Measurements from ENCODE around the gene DIO3.

Gene DIO3

DNA sequence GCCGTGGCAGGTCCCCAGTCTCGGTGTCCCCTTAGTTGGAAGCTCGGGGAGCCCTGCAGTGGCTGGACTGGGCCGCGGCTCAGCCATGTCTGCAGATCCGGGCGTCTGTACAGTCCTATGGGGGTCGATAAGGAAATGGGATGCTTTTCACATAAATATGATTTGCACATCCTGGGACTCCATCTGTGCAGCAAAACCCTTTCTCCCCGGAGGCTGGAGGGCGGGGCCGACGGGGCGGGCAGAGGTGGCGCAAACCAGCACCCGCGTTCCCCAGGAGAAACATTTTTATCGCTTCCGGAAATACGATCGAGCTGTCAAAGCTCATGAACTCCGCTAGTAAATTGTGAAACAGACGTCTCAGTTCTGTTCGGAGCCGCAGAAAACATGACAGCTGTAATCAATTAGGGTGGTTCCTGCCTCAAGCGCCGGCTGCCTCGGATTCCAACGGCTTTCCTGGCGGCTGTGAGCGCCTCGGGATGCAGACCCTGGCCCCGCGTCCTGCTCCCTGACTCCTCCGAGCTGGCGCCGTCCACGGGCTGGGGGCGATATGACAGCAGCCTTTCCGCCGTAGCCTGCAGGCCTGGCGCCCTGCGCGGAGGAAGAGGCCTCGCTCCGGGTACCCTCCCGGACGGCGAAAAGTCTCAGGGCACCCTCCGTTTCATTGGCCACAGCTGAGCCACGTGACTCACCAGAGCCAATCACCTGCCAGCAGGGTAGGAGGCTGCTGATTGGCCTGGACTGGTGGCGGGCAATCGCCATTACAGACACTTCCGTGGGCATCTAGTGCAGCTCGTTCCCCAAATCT, 23.0 kb downstream of the DIO3 start:
- DNase-seq, result no peak

DNA sequence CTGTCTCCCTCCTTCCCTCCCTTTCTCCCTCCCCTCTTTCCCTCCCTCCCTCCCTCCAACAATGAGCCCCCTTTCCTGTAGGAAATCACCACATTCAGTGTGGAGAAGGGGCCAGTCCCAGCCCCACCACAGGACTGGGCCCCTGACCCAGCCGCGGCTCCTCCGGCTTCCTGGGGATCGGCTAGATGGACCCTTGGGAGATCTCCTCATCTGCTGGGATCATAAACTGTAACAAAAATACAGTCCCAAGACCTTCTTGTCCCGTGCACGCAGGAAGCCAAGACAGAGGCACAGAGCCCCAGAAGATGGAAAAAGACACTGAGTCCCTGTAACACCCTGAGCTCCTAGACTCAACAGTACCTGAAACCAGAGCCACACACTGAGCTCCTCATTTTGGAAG, 23.9 kb downstream of the DIO3 start:
- DNase-seq, result no peak

DNA sequence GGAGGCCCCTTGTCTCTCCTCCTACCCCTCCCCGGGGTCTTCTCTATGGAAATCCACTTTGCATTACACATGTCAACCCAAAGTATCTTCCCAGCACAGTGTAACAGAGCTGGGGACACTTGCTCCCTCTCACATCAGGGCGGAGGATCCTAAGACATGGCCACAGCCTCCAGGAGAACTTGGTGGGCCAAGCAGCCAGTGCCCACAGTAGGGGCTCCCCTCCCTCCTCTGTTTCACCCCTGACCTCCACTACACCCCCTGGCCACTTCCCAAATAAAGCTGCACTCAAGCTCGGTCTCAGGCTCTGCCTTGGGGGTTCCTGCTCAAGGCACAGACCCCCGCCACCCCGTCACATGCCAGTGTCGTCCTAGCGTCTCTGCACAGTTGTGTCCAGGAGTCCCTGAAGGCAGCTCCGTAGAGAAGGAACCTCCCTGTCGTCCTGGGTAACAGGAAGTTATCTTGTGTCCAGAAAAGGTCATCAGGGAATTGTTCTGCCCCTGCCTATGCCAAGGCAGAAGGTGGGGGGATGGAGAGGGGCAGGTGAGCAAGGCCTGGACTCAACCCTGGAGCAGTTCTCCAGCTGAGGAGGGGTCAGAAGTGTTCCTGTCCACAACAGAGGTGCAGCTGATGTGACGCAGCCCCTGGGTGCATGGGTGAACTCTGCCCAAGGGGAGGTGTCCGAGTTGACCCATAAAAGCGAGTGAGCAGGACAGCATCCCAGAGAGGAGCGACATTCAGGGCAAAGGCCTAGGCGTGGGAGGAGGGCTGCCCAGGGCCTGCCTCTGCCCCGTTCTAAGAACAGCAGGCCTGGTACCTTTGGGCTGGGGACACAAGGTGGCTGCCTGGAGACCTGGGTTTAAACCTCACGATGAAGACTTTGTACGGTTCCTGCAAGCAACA, 25.5 kb downstream of the DIO3 start:
- DNase-seq, result no peak

DNA sequence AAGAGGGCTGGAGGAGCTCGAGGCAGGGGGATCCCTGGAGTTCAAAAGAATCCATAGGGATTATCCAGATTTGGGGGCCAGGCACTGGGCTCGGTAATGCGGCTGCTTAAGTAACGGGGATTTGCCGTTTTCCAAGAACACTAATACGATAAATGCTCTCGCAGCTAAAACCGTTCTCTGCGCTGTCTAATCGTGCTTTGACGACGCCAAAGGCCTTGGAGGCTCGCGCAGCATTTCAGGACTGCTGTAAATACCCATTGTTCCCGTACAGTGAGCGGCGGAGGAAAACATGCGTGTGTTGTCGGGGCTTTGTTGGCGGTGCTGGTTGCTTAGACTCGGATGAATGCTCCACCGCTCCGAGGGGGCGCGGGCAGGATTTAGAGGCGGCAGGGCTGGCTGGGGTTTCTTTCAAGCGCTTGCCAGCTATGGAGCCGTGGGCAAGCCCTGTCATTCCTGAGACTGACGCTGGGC, 26.2 kb downstream of the DIO3 start:
- DNase-seq, result no peak

DNA sequence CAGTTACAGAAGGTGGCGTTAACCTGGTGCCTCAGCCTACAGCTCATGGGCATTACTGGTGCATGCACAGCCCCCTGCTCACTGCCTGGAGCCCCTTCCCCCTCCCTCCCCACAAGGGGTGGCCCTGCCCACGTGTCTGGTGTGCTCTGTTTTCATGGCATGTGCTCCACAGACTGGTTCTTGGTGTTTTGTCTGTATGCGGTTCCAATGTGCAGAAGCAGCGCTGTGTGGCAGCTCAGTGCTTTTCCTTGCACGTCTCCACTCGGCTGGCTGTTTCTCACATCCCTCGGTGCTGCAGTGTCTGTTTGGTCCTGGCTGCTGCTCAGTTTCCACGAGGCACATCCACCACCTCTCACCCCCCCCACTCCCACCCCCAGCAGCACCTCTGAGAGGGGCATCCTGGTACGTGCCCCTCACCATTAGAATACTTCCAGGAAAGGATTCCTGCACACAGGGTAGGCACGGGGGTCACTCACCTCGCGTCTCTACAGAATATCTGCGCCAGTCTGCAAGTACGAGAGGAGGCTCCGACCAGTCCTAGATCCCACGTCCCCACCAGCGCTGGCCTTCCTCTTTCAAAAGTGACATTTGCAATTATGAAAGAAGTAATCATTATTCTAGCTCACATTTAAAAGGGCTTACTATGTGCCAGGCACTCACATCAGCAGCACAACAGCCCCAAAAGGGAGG, 27.1 kb downstream of the DIO3 start:
- DNase-seq, result no peak

DNA sequence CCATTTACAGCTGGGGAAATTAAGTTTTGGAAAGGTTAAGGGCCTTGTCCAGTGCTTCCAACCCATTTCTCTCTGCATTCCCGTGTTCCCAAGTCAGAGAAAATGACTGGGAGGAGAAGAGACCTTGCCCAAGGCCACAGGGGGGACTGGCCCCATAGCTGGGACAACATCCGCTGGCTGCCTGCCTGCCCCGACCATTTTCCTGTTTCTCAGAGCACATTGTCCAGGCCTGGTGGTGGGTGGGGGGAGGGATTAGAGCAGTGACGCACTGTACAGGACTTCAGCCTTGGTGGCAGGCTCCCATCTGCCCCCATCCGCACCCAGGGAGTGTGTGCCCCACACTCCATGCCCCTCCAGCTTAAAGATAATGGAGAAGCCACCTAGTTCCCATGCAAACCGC, 27.7 kb downstream of the DIO3 start:
- DNase-seq, result no peak

DNA sequence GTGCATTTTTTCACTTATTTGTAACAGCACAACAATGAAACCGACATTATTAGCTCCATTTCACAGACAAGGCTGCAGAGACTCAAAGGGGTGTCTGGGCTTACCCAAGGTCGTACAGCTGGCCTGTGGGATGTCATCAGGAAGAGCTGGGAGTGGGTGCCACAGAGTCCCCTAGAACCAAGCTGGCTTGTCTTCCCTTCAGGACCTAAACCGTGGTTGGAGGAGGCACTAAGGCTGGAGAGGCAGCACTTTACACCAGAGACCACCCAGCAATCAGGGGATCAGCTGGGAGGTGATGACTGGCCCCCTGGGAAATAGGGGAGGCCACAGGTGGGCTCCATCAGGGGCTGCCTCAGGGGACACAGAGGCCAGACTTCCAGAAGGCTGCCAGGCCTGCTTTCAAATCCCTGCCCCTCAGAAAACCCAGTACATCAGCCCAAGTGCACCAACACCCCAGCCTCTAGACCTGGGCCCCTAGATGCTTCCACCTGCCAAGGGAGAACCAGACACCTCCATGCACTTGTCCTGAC, 28.3 kb downstream of the DIO3 start:
- no peak for DNase-seq

DNA sequence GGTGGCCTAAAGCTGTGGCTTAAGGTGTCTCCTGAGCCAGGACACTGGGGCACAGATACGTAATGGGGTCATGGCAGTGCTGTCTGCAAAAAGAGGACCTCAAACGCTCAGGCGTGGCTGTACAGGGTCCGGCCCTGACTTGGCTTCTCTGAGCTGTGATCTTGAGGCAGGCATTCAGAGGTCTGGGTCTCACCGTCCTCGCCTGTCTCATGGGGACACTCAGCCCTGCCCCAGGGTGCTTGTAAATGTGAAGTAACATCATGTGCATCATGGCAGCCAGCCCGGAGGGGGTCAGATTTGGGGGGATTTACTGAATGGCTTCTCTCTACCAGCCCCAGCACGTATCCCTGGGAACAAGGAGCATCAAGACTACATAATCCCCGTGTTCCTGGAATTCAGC, 28.8 kb downstream of the DIO3 start:
- no peak for DNase-seq

DNA sequence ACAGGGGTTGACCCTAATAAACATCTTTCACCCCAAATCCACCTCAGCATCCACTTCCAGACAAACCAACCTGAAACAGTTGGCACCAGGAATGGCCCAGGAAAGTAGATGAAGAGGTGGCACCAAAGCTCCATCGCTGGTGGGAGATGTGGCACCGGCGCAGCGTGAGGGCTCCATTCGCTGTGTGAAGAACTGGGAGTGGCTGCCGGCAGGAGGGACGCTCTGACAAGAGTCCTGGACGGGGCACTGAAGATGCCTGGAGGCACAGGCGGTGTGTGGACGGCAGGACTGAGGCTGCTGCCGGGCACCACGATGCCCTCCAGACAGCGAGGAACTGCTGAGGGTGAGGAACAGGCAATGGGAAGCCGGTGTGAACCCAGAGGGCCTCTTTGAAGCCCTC, 29.3 kb downstream of the DIO3 start:
- no peak for DNase-seq

DNA sequence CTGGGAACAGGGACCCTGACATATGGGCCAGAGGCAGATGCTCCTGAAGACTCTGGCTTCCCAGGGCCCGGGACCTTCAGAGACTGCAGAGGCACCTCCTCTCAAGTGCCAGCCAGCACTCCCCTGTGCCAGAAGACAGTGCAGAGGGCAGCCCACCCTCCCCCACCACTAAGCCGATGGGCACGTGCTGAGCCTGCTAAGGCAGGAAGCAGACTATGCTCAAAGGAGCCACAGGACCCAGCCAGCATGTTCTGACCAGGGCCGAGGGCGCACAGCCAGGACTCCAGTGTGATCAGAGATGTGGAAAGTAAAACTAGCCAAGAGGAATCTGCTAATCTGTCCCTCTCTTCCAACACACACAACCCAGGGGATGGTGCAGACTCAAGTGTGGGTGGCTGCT, 29.8 kb downstream of the DIO3 start:
- DNase-seq, result no peak

DNA sequence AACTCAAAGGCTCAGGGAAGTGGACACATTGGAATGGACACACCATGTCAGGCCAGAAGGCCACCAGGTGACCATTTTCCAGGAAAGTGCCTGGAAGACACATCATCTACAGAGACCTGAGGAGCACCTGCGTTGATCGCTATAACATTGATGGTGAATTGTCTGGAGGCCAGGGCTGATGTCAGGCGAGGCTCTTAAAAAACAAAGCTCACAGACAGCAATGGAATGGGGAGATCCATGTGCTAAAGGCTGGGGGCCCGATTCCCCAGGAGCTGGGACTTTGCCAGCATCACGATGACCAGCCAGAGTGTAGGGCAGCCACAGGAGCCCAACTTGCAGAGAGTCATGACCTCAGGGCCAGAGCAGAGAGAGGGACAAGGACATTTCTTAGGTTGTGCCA, 30.3 kb downstream of the DIO3 start:
- no peak for DNase-seq

DNA sequence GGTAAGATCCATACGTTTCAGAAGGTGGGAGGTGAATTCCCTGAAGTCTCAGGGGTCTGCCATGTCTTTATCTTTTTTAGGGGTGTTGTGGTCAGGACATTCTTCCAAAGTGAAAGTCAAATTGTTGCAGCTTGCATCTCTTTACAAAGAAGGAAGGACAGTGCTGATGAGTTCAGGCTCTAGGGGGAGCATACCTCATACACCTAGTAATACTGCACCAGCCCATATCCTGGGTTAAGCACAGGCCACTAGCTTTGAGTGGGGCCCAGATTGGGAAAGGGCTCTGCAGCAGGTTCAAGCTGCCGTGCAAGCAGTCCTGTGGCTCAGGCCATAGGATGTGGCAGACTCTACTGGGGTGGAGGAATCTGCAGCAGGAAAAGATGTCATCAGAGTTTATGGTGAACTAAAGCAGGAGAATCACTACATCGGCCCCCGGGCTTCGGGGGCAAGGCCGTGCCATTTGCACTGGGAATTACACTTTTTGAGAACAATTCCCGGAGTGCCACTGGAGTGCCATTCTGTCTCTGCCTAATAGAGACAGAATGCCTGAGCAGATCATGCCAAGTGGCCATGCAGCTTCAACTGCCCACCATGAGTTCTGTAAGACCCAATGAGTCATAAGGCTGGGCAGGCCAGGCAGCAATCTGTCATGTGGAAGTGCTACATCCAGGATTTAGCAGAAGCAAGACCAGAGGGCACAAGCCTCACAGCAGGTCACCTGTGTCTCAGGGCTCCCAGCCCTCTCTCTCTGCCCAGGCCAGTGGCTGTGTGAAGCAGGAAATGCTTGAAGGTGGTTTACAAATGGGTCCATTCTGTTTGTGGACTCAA, 32.3 kb downstream of the DIO3 start:
- DNase-seq, result peak in 2 of 3 donors; percentile 7 to 17

DNA sequence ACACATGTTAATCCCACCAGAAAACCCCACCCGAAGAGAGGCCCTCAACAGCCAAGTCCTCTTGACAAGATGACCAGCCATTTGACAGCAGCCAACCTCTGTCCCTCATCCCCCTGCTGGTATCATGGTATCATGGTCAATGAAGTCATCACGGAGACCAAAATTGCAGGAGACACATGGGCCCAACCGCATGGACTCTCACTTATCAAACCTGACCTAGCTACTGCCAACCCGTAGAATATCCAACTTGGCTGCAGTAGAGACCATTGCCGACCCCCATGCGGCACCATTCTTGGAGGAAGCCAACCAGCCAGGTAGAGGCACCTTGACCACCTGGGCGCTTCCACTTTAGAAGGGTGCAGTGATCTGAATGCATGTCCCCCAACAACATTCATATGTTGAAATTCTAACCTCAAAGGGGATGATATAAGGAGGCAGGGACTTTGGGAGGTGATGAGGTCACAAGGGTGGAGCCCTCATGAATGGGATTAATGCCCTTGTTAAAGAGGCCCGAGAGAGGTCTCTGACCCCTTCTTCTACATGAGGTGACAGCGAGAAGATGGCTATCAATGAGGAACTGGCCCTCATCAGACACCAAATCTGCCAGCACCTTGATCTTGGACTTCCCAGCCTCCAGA, 33.3 kb downstream of the DIO3 start:
- no peak for DNase-seq

DNA sequence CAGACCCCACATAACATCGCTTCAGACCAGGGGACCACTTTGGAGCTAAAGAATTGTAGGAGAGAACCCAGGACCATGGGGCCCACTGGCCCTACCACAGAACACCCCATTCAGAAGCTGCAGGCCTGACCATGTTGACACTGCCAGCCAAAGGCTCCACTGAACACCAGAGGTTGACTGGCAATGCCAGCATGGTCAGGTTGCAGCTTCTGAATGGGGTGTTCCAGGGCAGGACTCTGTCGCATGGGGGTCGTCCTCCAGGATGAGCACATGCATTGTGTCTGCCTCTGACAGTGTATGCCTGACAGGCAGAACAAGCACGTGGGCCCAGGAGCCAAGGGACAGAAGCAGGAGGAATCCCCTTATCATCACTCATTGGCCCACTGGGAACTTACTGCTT, 34.1 kb downstream of the DIO3 start:
- DNase-seq, result no peak

DNA sequence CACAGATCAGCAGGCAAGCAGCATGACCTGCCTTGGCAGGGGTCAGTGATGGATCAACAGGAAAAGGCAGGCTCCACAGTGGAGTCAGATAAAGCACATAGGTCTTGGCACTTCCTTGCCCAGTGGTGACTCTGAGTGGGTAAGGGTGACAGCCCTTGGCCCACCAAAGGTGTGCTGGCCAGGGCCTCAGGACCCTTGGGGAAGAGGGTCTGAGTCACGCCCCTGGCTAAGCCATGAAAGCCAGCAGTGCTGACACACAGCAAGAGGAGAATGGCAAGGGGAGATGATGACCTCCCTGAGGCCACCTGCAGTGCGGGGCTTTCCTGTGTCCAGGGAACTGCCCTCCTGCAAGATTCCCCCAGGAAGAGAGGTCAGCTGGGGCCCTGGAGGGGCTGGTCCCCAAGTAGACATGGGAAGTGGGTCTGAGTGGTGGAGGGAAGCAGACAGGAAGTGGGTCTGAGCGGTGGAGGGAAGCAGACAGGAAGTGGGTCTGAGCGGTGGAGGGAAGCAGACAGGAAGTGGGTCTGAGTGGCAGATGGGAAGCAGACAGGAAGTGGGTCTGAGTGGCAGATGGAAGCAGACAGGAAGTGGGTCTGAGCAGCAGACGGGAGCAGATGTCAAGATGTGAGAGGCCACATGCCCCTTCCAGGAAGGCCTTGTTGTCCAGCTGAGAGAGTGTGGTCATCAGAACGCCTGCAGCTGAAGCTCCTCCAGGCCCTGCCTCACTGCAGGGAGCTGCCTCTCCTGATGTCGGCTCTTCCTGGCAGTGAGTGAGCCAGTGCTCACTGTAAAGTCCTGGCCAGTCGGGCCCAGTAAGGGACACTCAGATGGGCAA, 34.8 kb downstream of the DIO3 start:
- DNase-seq, result no peak

DNA sequence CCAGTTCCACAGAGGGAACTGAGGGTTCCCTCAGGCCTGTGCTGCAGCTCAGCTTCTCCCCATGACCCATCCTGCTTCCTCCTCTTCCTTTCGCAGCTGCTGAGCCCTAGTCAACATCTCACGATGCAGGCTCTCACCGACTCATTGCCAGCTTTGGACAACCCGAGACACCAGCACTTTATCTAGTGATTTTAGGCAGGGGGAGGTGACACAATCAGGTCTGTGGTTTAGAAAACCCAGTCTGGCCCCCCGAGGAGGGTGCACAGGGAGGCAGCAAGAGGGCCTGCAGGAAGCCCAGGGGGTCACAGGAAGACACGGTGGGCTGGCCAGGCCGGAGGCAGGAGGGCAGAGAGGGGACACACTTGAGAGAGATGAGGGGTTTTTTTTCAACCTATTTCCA, 35.4 kb downstream of the DIO3 start:
- no peak for DNase-seq

DNA sequence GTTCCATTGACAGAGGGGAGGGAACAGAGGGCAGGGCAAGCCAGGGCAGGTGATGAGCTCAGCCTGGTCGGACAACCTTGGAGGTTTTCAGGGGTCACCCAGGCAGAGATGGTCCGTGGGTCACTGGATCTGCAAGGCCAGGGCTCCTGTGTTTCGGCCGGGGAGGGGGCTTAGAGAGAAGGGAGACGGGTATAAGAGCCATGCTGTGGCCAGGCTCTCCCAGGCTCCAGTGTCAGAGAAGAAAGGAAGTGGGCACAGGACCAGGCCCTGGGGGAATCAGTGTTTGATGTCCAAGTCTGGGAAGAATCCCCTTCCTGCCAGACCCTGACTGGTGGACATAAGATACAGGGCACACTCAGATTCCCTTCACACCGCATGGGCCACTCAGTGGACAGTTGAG, 36.9 kb downstream of the DIO3 start:
- no peak for DNase-seq

DNA sequence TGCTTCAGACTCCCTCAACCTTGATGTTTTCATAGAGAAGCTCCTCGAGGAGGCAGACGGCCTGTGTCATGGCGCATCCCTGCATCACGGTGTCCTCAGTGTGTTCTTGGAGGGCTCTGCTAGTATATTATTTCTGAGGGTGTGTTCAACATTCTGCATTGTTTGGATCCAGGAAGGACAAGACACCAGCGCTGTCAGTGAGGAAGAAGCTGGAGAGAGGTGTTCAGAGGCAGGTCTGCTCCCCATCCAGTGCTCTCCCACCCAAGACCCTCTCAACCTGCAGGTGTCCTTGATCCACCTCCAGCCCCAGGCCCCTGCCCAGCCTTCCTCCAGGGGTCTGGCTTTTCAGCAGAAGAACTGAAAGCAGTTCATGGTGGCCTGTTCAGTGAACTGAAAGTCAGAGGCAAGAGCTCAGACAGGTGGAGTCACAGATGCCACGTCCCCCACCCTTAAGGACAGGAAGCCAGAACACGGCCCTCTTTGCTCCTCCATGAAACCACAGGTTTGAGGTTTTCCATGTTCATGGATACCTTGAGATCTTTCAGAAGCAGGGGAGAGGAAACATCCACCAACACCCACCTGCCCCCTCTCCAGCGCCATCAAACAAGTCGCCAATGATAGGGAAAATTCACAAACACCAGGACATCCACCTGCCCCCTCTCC, 37.4 kb downstream of the DIO3 start:
- no peak for DNase-seq

DNA sequence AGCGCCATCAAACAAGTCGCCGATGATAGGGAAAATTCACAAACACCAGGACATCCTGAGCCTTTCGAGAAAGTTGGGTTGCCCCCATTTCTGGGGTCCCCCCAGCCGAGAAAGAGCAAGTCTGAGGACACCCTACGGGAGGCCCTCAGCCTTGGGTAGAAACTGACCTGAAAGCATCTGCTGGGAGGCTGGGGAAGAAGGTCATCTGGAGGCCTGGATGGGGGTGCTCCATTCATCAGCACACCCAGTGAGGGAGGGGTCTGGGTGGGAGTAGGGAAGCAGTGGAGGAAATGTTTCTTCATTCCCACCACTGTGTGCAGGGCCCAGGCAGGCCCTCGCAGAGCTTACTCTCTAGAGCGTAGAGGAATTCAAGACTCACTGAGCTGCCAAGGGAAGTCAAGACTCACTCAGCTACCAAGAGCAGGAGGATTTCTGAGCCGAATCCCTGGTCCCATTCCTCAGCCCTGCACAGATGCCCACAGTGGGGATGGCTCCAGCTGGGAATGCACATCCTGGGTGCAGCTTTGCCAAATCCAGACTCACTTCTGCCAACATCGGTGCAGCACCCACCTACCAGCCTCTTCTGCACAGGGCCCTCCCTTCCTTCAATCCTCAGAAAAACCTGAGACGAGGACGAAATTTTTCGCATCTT, 38.1 kb downstream of the DIO3 start:
- DNase-seq, result no peak
